Measurements from ENCODE around the gene GALNT17.

- TF ChIP-seq USF1 (IDR thresholded peaks at IDR 0.05), result no peak
- TF ChIP-seq CEBPB (IDR thresholded peaks at IDR 0.05), result no peak
- TF ChIP-seq NFIC (IDR thresholded peaks at IDR 0.05), result no peak
- no peak for TF ChIP-seq YY1 (IDR thresholded peaks at IDR 0.05; ENCODE audit: low read depth)
- no peak for TF ChIP-seq TAF1 (IDR thresholded peaks at IDR 0.05; ENCODE audit: low read depth)
- no peak for TF ChIP-seq REST (IDR thresholded peaks at IDR 0.05; ENCODE audit: low read depth)
- no peak for TF ChIP-seq EP300 (IDR thresholded peaks at IDR 0.05; ENCODE audit: borderline replicate concordance)
- TF ChIP-seq RAD21 (IDR thresholded peaks at IDR 0.05; ENCODE audit: low read depth), result no peak
- no peak for TF ChIP-seq MAX (IDR thresholded peaks at IDR 0.05)
- TF ChIP-seq FOXM1 (IDR thresholded peaks at IDR 0.05; ENCODE audit: borderline replicate concordance, low read depth), result no peak
- TF ChIP-seq TCF12 (IDR thresholded peaks at IDR 0.05; ENCODE audit: low read depth), result no peak
Measured at GRCh38 chr7:71687286-71687685, 555.3 kb downstream of the GALNT17 start.
